ENCODE measurements around the gene FBXL16.

The FBXL16 gene

GRCh38 chr16:721765-722540 is 16.4 kb upstream of the FBXL16 start:
- no peak overlapping the region for H3K9ac ChIP-seq (ENCODE audit: low read length)
- H3K27me3 ChIP-seq (ENCODE audit: low read depth, low read length) = no peaks in the 10 kb centered on the region
- H3K27ac ChIP-seq (ENCODE audit: low read length) = peak overlapping the region; percentile 76; the same call in 1 of the 2 replicates
- peak overlapping the region; percentile 92 for H3K4me3 ChIP-seq (ENCODE audit: low read length)
- peak overlapping the region; percentile 98 for H3K4me2 ChIP-seq (ENCODE audit: low read length)
- H2AFZ ChIP-seq (ENCODE audit: low read depth, low read length) = no peak overlapping the region
- H4K20me1 ChIP-seq (ENCODE audit: insufficient read depth, low read length) = peaks cover 4% of the 10 kb centered on the region; the same call in 1 of the 2 replicates
- H3K9me3 ChIP-seq (ENCODE audit: insufficient read depth, low read length) = no peaks in the 10 kb centered on the region
- H3K79me2 ChIP-seq (ENCODE audit: low read length) = peaks cover 5% of the 10 kb centered on the region; the same call in 1 of the 2 replicates
- TF ChIP-seq, protein P1, sequence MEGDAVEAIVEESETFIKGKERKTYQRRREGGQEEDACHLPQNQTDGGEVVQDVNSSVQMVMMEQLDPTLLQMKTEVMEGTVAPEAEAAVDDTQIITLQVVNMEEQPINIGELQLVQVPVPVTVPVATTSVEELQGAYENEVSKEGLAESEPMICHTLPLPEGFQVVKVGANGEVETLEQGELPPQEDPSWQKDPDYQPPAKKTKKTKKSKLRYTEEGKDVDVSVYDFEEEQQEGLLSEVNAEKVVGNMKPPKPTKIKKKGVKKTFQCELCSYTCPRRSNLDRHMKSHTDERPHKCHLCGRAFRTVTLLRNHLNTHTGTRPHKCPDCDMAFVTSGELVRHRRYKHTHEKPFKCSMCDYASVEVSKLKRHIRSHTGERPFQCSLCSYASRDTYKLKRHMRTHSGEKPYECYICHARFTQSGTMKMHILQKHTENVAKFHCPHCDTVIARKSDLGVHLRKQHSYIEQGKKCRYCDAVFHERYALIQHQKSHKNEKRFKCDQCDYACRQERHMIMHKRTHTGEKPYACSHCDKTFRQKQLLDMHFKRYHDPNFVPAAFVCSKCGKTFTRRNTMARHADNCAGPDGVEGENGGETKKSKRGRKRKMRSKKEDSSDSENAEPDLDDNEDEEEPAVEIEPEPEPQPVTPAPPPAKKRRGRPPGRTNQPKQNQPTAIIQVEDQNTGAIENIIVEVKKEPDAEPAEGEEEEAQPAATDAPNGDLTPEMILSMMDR (IDR thresholded peaks at IDR 0.05; ENCODE audit: low read depth, low read length) = no peak
- TF ChIP-seq EZH2phosphoT487 (IDR thresholded peaks at IDR 0.05; ENCODE audit: low read depth) = no peak
- peaks cover 3% of the 10 kb centered on the region for H3K36me3 ChIP-seq (replicated peaks; ENCODE audit: low read depth, low read length)
- H3K4me1 ChIP-seq (ENCODE audit: low read length) = peaks cover 23% of the 10 kb centered on the region

DNA sequence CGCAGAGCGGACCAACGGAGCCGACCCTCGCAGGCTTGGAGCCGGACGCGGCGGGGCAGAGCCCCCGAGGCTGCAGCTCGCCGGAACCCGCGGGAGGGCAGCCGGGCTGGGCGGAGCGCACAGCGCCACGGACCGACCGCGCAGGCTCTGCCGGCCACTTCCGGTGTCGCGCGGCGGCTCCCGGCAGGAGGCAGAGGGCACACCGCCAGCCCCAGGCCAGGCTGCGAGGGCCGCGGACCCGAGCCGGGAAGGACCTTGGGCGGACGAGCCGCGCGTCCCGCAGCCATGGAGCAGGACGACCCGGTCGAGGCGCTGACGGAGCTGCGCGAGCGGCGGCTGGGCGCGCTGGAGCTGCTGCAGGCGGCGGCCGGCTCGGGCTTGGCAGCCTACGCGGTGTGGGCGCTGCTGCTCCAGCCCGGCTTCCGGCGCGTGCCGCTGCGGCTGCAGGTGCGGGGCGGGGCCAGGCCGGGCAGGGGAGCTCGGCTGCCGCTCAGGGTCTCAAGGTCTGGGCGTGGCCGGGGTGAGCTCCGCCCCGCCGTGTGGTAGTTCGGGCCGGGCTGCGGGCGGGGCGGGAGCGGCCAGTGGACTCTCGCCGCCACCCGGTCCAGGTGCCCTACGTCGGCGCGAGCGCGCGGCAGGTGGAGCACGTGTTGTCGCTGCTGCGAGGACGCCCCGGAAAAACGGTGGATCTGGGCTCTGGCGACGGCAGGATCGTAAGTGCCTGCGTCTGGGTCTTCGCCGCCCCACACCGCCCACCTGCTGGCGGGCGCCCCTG is 15.6 kb upstream of the FBXL16 start, which contains the start of gene ANTKMT:
TSS of gene ANTKMT (plus strand) at position 157 of the 775 bp plus-strand sequence. CDS start at position 286, 129 bp downstream.
- Histone ChIP-seq H3K4me3 (ENCODE audit: low read length) (peak within 1 kb of the TSS; percentile 92), H3K4me2 (ENCODE audit: low read length) (peak within 1 kb of the TSS; percentile 98), H4K20me1 (ENCODE audit: insufficient read depth, low read length) (peaks cover 4% of the 10 kb centered on the region; the same call in 1 of the 2 replicates), H2AFZ (ENCODE audit: low read depth, low read length) (0 out of 2 replicates have a peak within 1 kb of the TSS, but pooled peaks have one; percentile 29), H3K4me1 (ENCODE audit: low read length) (peaks cover 19% of the 10 kb centered on the region), H3K9me3 (ENCODE audit: insufficient read depth, low read length) (no peaks in the 10 kb centered on the region), H3K36me3 (replicated peaks; ENCODE audit: low read depth, low read length) (peaks cover 3% of the 10 kb centered on the region), H3K27me3 (ENCODE audit: low read depth, low read length) (no peaks in the 10 kb centered on the region; the same call in 1 of the 2 replicates), H3K9ac (ENCODE audit: low read length) (peak within 1 kb of the TSS; percentile 95), H3K79me2 (ENCODE audit: low read length) (peaks cover 5% of the 10 kb centered on the region; the same call in 1 of the 2 replicates), H3K27ac (ENCODE audit: low read length) (peak within 1 kb of the TSS; percentile 76)
- TF ChIP-seq, protein P1 (IDR thresholded peaks at IDR 0.05; ENCODE audit: low read depth, low read length) = no peak
- TF ChIP-seq EZH2phosphoT487 (IDR thresholded peaks at IDR 0.05; ENCODE audit: low read depth) = no peak

GRCh38 chr16:720447-720989 is 14.9 kb upstream of the FBXL16 start:
- Histone ChIP-seq H3K27me3 (ENCODE audit: low read depth, low read length) (no peaks in the 10 kb centered on the region; the same call in 1 of the 2 replicates), H3K4me1 (ENCODE audit: low read length) (peaks cover 17% of the 10 kb centered on the region), H3K9me3 (ENCODE audit: insufficient read depth, low read length) (no peaks in the 10 kb centered on the region), H3K9ac (ENCODE audit: low read length) (peak overlapping the region; percentile 95), H4K20me1 (ENCODE audit: insufficient read depth, low read length) (peaks cover 4% of the 10 kb centered on the region; the same call in 1 of the 2 replicates), H3K79me2 (ENCODE audit: low read length) (peaks cover 5% of the 10 kb centered on the region; the same call in 1 of the 2 replicates), H3K4me2 (ENCODE audit: low read length) (peak overlapping the region; percentile 98), H3K36me3 (replicated peaks; ENCODE audit: low read depth, low read length) (peaks cover 3% of the 10 kb centered on the region), H3K4me3 (ENCODE audit: low read length) (peak overlapping the region; percentile 92), H3K27ac (ENCODE audit: low read length) (peak overlapping the region; percentile 76), H2AFZ (ENCODE audit: low read depth, low read length) (0 out of 2 replicates have a peak overlapping the region, but pooled peaks have one; percentile 29)
- TF ChIP-seq EZH2phosphoT487 (IDR thresholded peaks at IDR 0.05; ENCODE audit: low read depth) = no peak
- TF ChIP-seq, protein P1 (IDR thresholded peaks at IDR 0.05; ENCODE audit: low read depth, low read length) = peak; percentile 34
